GM19455 (cell line): Measurements from ENCODE around the gene KRT13.

Source experiments
- ATAC-seq: cut with Tn5 transposase; IDR thresholded peaks from one replicate; pipeline ENCODE4 v1.9.1; 2021; ENCODE audit not compliant: unreplicated experiment

The KRT13 gene

GRCh38 chr17:41537990-41538389 lies 32.6 kb upstream of the KRT13 start:
- no peak for ATAC-seq

GRCh38 chr17:41537614-41537954 lies 32.2 kb upstream of the KRT13 start:
- no peak for ATAC-seq

DNA sequence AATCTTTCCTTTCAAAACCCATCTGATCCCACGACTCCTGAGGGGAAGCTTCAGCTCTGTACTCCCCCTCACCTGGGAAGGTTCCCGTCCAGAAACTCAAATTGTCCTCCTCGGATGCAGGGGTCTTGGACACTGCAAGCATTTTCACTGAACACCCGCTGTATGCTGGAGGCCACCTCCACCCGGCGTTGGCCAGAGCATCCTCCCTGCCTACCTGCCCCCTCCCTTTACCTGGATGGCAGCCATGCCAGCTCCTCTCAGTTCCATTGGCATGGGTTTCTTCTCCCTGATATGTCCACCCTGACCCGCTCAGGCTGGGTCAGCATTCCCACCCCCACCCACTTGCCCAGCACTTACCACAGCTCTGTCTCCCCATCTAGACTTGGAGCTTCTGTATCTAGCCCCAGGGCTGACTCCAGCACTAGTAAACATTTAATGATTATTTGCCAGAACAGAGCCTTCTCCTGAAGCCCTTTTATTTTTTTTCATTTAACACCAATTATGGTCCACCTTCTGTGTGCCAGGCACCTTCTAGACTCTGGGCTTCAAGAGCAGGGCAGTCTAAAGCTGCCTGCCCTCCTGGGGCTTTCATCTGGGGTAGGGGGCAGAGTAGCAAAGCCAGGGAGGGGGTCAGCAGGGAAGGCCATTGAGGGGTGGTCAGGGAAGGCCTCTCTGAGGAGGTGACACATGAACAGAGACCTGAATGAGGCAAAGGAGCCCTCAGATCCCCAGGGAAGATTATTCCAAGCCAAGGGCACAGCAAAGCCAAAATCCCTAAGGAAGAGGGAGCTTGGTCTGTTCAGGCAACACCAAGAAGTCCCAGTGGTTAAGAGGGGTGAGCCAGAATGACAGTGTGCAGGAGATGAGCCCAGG lies 31.6 kb upstream of the KRT13 start:
- no peak for ATAC-seq

- ATAC-seq: no peak
Measured at GRCh38 chr17:41535764-41536481, 30.5 kb upstream of the KRT13 start.

DNA sequence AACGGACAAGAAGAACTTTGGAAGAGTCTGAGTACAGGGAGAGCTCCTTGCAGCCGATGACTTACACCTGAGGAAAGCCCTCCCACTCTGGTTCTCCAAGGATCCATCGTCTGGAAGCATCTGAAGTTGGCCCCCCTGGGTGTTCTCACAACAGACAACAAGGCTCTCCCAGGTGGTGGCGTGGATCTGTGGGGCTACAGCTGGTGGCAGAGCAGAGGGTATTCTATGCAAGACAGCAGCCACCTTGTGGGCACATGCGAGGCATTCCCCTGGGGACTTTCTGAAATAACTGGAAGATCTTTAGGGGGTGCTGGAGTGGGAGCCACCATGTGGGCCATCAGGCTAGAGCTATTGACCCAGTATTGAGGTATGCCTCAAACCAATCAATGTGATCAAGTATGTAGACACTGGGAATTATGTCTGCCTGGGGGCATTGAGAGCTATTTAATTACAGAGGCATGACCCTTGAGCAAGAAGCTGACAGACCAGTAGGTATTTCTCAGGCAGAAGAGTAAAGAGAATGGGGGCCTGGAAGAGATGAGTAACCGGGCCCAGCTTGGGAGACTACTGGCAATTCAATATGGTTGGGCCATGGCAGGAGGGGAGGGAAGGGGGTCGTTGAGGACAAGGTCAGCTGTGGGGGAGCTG lies 29.6 kb upstream of the KRT13 start:
- no peak for ATAC-seq

DNA sequence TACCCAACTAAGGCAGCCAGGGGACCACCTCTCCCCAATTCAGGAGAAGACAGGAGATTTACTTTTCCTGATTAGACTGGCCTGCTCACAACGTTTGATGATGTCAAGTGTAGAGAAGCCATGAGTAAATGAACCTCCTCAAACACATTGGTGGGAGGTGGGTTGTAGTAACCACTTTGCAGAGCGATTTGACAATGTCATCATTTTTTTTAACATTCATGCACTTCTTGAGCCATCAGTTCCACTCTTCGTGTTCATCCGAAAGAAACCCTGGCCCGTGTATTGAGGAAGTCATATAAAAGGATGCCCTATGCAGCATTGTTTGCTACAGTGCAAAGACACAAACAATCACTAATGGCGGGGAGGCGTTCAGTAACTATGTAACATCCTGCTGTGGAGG lies 28.2 kb upstream of the KRT13 start:
- no peak for ATAC-seq

DNA sequence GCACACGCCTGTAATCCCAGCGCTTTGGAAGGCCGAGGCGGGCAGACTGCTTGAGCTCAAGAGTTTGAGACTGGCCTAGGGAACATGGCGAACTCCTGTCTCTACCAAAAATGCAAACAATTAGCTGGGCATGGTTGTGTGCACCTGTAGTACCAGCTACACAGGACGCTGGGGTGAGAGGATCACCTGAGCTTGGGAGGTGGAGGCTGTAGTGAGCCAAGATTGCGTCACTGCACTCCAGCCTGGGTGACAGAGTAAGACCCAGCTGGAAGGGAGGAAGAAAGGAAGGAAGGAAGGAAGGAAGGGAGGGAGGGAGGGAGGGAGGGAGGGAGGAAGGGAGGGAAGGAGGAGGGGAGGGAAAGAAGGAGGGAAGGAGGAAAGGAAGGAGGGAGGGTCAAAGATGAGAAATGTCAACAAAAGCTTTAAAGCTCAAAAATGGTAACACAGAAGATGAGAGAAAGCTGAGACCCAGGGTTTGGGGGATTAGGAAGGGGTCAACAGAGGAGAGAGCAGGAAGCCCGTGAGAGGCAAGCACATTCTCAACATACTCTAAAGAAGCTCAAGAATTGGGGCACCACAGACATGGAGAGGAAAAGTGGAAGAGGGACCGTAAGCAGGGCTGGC lies 27.6 kb upstream of the KRT13 start:
- no peak for ATAC-seq

GRCh38 chr17:41531993-41532392 lies 26.6 kb upstream of the KRT13 start:
- ATAC-seq: no peak

DNA sequence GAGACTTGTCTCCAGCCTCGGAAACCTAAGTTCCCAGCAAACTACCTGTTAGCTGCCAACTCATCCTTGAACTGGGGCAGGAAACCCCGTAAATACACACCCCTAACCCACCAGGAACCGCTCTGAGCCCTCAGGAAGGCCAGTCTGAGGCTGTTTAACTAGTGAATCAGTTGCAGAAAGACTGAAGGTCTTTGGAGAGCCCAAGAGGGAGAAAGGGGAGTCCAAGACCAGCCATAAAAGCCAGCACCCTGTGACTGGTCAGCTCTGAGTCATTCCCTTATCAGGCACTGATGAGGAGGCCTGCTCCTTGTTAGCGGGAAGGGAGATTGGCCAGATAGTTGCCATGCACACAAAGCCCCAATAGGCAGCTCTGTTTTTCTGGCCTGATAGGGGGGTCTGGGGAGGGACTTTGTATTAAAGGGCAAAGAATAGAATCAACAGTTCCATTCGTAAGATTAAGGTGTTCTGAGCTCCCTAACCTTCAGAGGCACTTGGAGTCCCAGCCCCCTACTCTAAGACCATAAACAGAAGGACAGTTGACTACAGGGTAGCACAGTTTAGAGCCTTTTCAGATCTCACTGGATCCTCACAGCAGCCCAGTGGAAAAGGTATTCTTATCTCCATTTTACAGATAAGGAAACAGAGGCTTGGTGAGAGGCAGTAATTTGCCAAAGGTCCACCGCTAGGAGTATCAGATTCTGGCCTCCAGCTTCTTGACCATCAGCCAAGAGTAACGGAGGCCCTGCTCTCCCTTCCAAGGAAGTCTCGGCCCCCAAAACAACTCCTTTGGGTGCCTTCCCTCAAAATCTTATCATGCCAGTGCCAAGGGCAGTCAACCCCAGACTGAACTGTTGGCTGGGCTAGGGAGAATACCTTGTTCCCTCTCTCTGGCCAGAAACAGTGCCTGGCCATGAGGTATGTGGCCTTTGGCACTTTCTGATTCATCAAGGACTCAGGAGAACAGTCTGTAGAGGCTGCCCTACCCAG lies 24.9 kb upstream of the KRT13 start:
- ATAC-seq: no peak

GRCh38 chr17:41529491-41529915 lies 24.1 kb upstream of the KRT13 start:
- no peak for ATAC-seq

DNA sequence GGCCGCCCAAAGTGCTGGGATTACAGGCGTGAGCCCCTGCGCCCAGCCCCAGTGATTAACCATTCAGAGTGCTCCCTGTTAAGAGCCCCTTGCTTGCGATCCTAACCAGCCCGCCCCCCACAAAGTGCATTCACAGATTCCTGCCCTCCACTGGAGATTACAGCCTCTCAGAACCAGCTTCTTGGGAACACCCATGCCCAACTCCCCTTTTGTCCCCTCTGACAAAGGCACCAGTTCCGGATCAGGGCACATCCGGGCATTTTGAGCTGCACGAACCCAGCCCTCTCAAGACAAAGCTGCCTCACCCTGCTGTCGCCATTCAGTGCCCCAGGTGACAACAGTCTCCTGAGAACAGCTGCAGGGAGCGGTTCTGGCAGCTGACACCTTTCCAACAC lies 23.5 kb upstream of the KRT13 start:
- no peak for ATAC-seq

DNA sequence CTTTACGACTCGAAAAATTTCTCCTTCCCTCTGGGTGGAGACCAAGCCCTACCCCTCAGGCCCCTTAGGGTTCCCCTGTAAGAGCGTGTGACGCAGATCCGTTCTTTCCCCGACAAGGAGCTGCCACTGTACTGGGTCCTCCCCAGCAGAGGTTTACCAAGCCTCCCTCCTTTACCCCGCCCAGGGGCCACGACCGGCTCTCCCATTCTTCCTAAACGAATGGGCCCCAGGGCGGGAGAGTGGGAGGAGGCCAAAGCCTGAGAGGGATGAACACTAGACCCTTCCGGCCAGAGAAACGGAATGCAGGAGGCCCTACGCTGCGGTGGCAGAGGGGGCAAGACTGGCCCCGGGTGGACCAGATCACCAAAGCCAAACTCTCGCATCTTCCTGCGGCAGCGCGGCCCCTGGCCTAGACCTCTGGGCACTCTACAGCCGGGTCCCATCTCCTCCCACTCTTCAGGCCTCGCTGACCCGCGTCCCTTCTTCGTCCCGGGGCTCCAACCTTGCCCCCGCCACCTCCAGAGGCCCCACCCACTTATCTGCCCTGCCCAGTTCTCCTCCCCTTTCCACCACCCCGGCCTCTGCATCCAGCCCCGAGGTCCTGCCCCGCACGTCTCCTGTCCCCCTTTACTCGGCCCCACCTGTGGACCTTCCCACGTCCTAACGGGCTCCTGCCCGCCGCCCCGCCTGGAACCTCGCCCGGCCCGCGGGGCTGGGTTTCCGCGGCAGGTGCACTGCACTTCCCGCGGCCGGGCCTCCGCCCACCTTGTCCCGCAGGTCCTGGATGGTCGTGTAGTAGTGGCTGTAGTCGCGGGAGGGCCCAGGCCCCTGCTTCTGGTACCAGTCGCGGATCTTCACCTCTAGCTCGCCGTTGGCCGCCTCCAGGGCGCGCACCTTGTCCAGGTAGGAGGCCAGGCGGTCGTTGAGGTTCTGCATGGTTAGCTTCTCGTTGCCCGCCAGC lies 21.9 kb upstream of the KRT13 start:
- no peak for ATAC-seq

GRCh38 chr17:41524261-41524660 lies 18.8 kb upstream of the KRT13 start:
- ATAC-seq: no peak

DNA sequence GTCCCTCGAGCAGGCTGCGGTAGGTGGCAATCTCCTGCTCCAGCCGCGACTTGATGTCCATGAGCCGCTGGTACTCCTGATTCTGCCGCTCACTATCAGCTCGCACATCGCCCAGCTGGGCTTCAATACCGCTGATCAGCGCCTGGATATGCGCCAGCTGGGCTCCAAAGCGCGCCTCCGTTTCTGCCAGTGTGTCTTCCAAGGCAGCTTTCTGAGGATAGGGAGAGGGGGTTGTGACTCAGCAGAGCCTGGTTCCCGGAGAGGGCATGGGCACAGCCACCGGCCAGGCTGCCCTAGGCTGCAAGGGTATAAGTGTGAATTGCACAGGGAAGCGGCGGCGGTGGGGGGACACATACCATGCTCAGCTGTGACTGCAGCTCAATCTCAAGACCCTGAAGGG lies 18.4 kb upstream of the KRT13 start:
- ATAC-seq: no peak

DNA sequence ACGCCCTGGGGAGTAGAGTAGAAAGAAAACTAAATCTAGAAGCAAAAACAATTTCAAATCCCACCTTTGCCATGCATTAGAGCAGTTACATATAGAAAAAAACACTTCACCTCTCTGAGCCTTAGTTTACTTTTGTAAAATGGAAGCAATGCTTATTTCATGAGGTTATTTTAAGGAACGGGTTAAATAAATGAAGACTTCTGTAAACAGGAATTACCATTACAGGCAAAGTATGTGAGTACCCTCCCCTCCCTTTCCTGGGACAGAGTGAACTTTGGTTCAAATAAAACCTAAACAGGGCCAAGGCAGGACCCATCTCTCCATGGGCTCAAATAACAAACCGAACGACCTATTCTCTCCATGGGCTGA lies 17.8 kb upstream of the KRT13 start:
- ATAC-seq: no peak

DNA sequence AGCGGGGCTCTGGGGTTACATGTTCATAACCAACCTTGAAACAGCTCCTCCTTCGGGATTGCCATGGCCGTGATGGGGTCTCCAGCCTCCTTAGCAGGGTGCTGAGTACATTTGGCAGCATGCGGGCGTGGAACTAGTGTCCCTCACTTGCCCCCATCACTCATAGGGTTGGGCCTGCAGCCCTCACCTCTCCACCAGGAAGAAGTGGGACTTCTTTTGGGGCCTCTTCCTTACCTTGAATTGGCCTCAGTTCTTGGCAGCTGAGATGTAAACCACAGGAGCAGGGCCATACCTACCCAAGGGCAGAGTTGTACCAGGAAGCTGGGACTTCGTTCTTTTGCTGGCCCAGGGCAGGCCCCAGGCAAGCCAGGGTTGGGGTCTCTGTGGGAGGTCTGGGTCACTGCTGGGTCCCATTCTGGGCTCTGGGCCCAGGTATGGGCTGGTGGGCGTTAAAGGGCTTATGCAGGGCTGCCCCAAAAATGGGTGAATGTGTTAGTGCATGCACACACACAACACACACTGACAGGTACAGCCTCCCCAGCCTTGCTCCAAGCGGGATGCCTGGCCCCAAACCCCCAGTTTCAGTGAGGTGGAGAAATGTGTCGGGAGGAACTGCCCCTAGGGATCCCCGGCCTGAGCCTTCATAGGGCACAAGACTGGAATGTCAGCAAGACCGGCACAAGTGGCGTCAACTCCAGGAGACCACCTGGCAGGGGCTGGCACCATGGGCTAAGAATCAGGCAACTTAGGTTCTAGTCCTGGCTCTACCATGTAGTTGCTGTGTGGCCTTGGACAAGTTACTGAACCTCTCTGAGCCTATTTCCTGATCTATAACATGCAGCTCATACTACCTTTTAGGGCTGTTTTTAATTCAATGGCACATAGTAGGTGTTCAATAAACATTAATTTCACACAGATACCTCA lies 17.2 kb upstream of the KRT13 start:
- no peak for ATAC-seq

- no peak for ATAC-seq
Measured at GRCh38 chr17:41521574-41522261, 16.3 kb upstream of the KRT13 start.
